EL (cell line): ENCODE measurements around the gene CERCAM.
"Not testable (repeated sequence)": the region's sequence is repeated elsewhere in the genome, so short reads cannot be mapped to it uniquely, and the experiment has no call there.

Experiments
- DNase-seq: peaks from one replicate; pipeline ENCODE4 v3.0.0-alpha.2; 2016

CERCAM gene

GRCh38 chr9:128393145-128393775 is 27.4 kb upstream of the CERCAM start:
- DNase-seq = no peak

GRCh38 chr9:128393970-128394369 is 26.7 kb upstream of the CERCAM start:
- no peak for DNase-seq

GRCh38 chr9:128394379-128395168 is 26.1 kb upstream of the CERCAM start:
- DNase-seq = peak; percentile 38

GRCh38 chr9:128396970-128397613 is 23.6 kb upstream of the CERCAM start:
- no peak for DNase-seq

GRCh38 chr9:128397831-128398230 is 22.8 kb upstream of the CERCAM start:
- DNase-seq = no peak

- DNase-seq = no peak
These were observed 20.8 kb upstream of the CERCAM start for GRCh38 chr9:128399861-128400260.

GRCh38 chr9:128404560-128404959 is 16.1 kb upstream of the CERCAM start:
- no peak for DNase-seq

- DNase-seq = no peak
These were observed 15.4 kb upstream of the CERCAM start for GRCh38 chr9:128405077-128405779.

GRCh38 chr9:128405780-128406171 is 14.9 kb upstream of the CERCAM start:
- no peak for DNase-seq

GRCh38 chr9:128406848-128407391 is 13.7 kb upstream of the CERCAM start:
- DNase-seq = peak; percentile 52

- no peak for DNase-seq
These were observed 11.7 kb upstream of the CERCAM start for GRCh38 chr9:128408963-128409431.

GRCh38 chr9:128409450-128409849 is 11.2 kb upstream of the CERCAM start:
- DNase-seq = no peak

- peak; percentile 36 for DNase-seq
These were observed 10.7 kb upstream of the CERCAM start for GRCh38 chr9:128409978-128410377.

- no peak for DNase-seq
These were observed 9.1 kb upstream of the CERCAM start for GRCh38 chr9:128411364-128412119.

GRCh38 chr9:128412120-128412790 is 8.4 kb upstream of the CERCAM start:
- DNase-seq = peak; percentile 45

- DNase-seq = not testable (repeated sequence)
These were observed 6.9 kb upstream of the CERCAM start for GRCh38 chr9:128413728-128414127.

- DNase-seq = no peak
These were observed 6.2 kb upstream of the CERCAM start for GRCh38 chr9:128414461-128414860.

- no peak for DNase-seq
These were observed 5.4 kb upstream of the CERCAM start for GRCh38 chr9:128415281-128415680.

GRCh38 chr9:128416014-128416413 is 4.6 kb upstream of the CERCAM start:
- no peak for DNase-seq

GRCh38 chr9:128416432-128417019 is 4.1 kb upstream of the CERCAM start:
- no peak for DNase-seq
